Mammary epithelial cell (primary cell): Measurements from ENCODE around the gene HOXD8.

Experiments used
- EZH2 ChIP-seq: IDR thresholded peaks from 2 replicates; pipeline ENCODE4 v1.6.1; 2012; ENCODE audit warnings: low read length, inconsistent platforms, borderline replicate concordance
- TF ChIP-seq, protein P1 (sequence below), 2 donors: IDR thresholded peaks in 1 of 2; conservative IDR thresholded peaks in 1 of 2; 2 replicates each; pipeline ENCODE4 v1.5.1; 2011 to 2012; ENCODE audit warnings: inconsistent platforms in 2 of 2, low read length in 2 of 2, mild to moderate bottlenecking in 2 of 2, control low read depth in 1 of 2, low read depth in 1 of 2; ENCODE audit not compliant: insufficient read depth in 1 of 2; ENCODE audit errors: extremely low read depth in 1 of 2

DNA sequence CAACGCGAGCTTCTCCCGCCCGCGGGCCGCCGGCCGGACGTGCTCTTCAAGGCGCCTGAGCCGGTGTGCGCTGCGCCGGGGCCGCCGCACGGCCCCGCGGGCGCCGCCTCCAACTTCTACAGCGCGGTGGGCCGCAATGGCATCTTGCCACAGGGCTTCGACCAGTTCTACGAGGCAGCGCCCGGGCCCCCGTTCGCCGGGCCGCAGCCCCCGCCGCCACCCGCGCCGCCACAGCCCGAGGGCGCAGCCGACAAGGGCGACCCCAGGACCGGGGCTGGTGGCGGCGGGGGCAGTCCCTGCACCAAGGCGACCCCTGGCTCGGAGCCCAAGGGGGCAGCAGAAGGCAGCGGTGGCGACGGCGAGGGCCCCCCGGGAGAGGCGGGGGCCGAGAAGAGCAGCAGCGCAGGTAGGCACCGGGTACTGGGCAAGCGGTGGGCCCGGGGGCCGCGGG is 21.7 kb upstream of the HOXD8 start:
- TF ChIP-seq, protein P1, sequence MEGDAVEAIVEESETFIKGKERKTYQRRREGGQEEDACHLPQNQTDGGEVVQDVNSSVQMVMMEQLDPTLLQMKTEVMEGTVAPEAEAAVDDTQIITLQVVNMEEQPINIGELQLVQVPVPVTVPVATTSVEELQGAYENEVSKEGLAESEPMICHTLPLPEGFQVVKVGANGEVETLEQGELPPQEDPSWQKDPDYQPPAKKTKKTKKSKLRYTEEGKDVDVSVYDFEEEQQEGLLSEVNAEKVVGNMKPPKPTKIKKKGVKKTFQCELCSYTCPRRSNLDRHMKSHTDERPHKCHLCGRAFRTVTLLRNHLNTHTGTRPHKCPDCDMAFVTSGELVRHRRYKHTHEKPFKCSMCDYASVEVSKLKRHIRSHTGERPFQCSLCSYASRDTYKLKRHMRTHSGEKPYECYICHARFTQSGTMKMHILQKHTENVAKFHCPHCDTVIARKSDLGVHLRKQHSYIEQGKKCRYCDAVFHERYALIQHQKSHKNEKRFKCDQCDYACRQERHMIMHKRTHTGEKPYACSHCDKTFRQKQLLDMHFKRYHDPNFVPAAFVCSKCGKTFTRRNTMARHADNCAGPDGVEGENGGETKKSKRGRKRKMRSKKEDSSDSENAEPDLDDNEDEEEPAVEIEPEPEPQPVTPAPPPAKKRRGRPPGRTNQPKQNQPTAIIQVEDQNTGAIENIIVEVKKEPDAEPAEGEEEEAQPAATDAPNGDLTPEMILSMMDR (conservative IDR thresholded peaks at IDR 0.05 in 1 of 2, IDR thresholded peaks at IDR 0.05 in 1 of 2; ENCODE audit: extremely low read depth in 1 of 2, insufficient read depth in 1 of 2, low read depth in 1 of 2, low read length in 2 of 2): no peak
- no peak for TF ChIP-seq EZH2
